Glutamatergic neuron (in vitro differentiated cells): ENCODE data around the gene SLC7A1. TPM values are rescaled to one million over a fixed set of nuclear protein-coding genes. Genes with fewer than 3 reads are reported as not detected.

Source experiments
- DNase-seq: peaks from one replicate; pipeline ENCODE4 v3.0.0; 2022
- H3K27ac Mint-ChIP-seq: one replicate; pipeline ENCODE4 v1.8.0; 2020; ENCODE audit warnings: mild to moderate bottlenecking, mixed read lengths, inconsistent platforms; ENCODE audit not compliant: unreplicated experiment
- H3K27me3 Mint-ChIP-seq: one replicate; pipeline ENCODE4 v1.8.0; 2020; ENCODE audit warnings: mild to moderate bottlenecking, moderate library complexity, mixed read lengths, inconsistent platforms; ENCODE audit not compliant: unreplicated experiment
- H3K36me3 Mint-ChIP-seq: one replicate; pipeline ENCODE4 v1.8.0; 2020; ENCODE audit warnings: mild to moderate bottlenecking, mixed read lengths, inconsistent platforms; ENCODE audit not compliant: unreplicated experiment
- H3K4me1 Mint-ChIP-seq: one replicate; pipeline ENCODE4 v1.8.0; 2020; ENCODE audit warnings: mild to moderate bottlenecking, low read depth, mixed read lengths, inconsistent platforms; ENCODE audit not compliant: unreplicated experiment
- H3K4me3 Mint-ChIP-seq: one replicate; pipeline ENCODE4 v1.8.0; 2020; ENCODE audit warnings: mild to moderate bottlenecking, mixed read lengths, inconsistent platforms; ENCODE audit not compliant: unreplicated experiment
- H3K9me3 Mint-ChIP-seq: one replicate; pipeline ENCODE4 v1.8.0; 2020; ENCODE audit warnings: mild to moderate bottlenecking, moderate library complexity, mixed read lengths, inconsistent platforms; ENCODE audit not compliant: unreplicated experiment
- total RNA-seq: library from RNA; stranded (reverse); fragmentation: NEBNext Ultra II Directional; extraction: Animal tissue kit (Norgen Biotek cat#: 25700); gene quantifications from one replicate; pipeline ENCODE4 v1.2.1, GENCODE V29; 2021; ENCODE audit not compliant: unreplicated experiment
- TF ChIP-seq, protein P1 (sequence below): fragments of 200-600 bp; sonication (generic); IDR thresholded peaks from one replicate; pipeline ENCODE4 v1.5.0; 2021; ENCODE audit not compliant: partially characterized antibody, unreplicated experiment

The SLC7A1 gene
- total RNA-seq, 1 donor from 2014 or later, result 89.8 TPM

- no peak for DNase-seq
- H3K4me1 Mint-ChIP-seq, result peaks cover 4% of the 10 kb centered on the region
- no peak overlapping the region for H3K4me3 Mint-ChIP-seq
- H3K27me3 Mint-ChIP-seq, result peaks cover 3% of the 10 kb centered on the region
- TF ChIP-seq, protein P1, sequence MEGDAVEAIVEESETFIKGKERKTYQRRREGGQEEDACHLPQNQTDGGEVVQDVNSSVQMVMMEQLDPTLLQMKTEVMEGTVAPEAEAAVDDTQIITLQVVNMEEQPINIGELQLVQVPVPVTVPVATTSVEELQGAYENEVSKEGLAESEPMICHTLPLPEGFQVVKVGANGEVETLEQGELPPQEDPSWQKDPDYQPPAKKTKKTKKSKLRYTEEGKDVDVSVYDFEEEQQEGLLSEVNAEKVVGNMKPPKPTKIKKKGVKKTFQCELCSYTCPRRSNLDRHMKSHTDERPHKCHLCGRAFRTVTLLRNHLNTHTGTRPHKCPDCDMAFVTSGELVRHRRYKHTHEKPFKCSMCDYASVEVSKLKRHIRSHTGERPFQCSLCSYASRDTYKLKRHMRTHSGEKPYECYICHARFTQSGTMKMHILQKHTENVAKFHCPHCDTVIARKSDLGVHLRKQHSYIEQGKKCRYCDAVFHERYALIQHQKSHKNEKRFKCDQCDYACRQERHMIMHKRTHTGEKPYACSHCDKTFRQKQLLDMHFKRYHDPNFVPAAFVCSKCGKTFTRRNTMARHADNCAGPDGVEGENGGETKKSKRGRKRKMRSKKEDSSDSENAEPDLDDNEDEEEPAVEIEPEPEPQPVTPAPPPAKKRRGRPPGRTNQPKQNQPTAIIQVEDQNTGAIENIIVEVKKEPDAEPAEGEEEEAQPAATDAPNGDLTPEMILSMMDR, result no peak
- H3K9me3 Mint-ChIP-seq, result peaks cover 2% of the 10 kb centered on the region
- no peak overlapping the region for H3K27ac Mint-ChIP-seq
- H3K36me3 Mint-ChIP-seq, result peaks cover 6% of the 10 kb centered on the region
Observed at GRCh38 chr13:29524641-29525040, 70.8 kb downstream of the SLC7A1 start.

- Mint-ChIP-seq H3K4me3 (no peak overlapping the region), H3K27me3 (peaks cover 3% of the 10 kb centered on the region), H3K4me1 (peaks cover 4% of the 10 kb centered on the region), H3K27ac (no peak overlapping the region), H3K9me3 (peaks cover 2% of the 10 kb centered on the region), H3K36me3 (peaks cover 6% of the 10 kb centered on the region)
- TF ChIP-seq, protein P1, result no peak
- no peak for DNase-seq
Observed at GRCh38 chr13:29524176-29524575, 71.3 kb downstream of the SLC7A1 start.

GRCh38 chr13:29523199-29523961 is 72.1 kb downstream of the SLC7A1 start:
- no peak for DNase-seq
- Mint-ChIP-seq H3K27me3 (peaks cover 3% of the 10 kb centered on the region), H3K4me1 (peaks cover 4% of the 10 kb centered on the region), H3K27ac (no peak overlapping the region), H3K4me3 (no peak overlapping the region), H3K36me3 (peaks cover 6% of the 10 kb centered on the region), H3K9me3 (peaks cover 2% of the 10 kb centered on the region)
- TF ChIP-seq, protein P1, result no peak

DNA sequence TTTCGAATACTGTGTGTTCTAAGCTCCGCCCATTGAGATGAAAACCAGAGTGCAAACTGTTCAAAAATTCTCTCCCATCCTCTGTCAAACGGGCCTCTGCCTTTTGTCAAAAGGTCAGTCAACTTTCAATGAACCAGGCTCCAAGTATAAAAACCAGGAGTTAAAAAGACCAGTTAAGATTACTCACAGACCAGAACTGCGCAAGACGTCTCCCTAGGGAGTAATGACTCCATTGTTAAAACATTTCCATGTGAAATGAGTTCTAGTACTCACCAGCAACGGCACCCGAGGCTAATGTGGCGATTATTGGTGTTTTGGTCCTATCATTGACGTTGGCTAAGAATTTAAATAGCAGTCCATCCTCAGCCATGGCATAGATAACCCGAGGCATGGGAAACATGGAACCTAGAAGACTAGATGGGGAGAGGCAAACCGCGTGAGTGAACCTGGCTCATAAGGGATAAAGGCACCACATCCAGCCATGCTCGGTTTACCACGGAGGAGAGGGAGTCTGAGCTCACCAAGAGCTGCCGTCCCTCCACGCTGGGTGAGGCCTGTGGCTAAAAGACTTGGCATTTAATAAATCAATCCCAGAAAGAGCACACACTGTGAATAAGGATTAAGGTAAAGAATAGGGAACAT is 73.3 kb downstream of the SLC7A1 start:
- Mint-ChIP-seq H3K27ac (no peak overlapping the region), H3K4me1 (no peaks in the 10 kb centered on the region), H3K27me3 (peaks cover 3% of the 10 kb centered on the region), H3K36me3 (peaks cover 6% of the 10 kb centered on the region), H3K4me3 (no peak overlapping the region), H3K9me3 (peaks cover 3% of the 10 kb centered on the region)
- TF ChIP-seq, protein P1, result no peak
- no peak for DNase-seq

DNA sequence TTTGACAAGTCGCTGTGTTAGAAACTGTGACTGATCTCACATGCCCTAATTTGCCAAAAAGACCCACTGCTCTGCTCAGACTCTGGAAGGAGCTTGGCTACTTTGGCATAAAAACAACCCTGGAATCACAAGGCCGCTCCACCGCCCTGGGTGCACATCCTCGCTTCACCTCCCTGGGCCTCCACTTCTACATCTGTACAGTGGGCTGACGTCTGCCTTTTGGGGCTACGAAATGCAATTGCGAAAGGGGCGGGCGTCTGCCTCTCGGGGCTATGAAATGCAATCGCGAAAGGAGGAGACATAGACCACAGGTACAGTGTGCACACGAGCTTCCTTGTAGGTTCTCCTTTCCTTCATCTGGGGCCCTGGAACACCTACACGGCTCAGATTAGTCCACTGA is 74.2 kb downstream of the SLC7A1 start:
- Mint-ChIP-seq H3K4me1 (no peaks in the 10 kb centered on the region), H3K27me3 (peaks cover 6% of the 10 kb centered on the region), H3K27ac (no peak overlapping the region), H3K36me3 (peaks cover 6% of the 10 kb centered on the region), H3K9me3 (peaks cover 3% of the 10 kb centered on the region), H3K4me3 (no peak overlapping the region)
- TF ChIP-seq, protein P1, result no peak
- DNase-seq, result no peak
